Esophagus squamous epithelium (tissue), 4 donors: Measurements from ENCODE around the gene USP6.
"Not testable (repeated sequence)": the region's sequence is repeated elsewhere in the genome, so short reads cannot be mapped to it uniquely, and the experiment has no call there.

Source experiments
- POLR2A ChIP-seq, 4 donors: fragments of 450-650 bp; IDR thresholded peaks; one replicate each; pipeline ENCODE4 v1.6.1; 2017; ENCODE audit warnings: antibody characterized with exemption in 4 of 4, mild to moderate bottlenecking in 4 of 4, moderate library complexity in 3 of 4
- TF ChIP-seq, protein P1 (sequence below), 6 experiments: fragments of 450-650 bp in 4 of 6; fragments of 200-600 bp in 2 of 6; sonication (generic) in 2 of 6; IDR thresholded peaks; one replicate each; pipeline ENCODE4 v1.5.1; 2016 to 2019; ENCODE audit warnings: antibody characterized with exemption in 6 of 6, mild to moderate bottlenecking in 4 of 6, moderate library complexity in 4 of 6

DNA sequence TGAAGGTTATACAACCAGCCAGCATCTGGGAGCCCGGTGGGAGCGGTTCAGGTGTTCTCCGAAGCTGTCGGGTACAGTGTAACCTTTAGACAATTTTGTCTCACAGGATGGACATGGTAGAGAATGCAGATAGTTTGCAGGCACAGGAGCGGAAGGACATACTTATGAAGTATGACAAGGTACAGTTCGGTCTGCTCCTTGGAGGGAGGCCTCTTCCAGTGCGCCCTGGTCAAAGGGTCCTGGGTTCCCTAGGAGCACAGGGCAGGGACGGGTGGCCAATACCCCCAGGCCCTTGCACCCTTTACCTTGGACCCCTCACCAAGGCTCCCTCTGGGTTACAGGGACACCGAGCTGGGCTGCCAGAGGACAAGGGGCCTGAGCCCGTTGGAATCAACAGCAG lies 14.4 kb downstream of the USP6 start:
- TF ChIP-seq, protein P1, sequence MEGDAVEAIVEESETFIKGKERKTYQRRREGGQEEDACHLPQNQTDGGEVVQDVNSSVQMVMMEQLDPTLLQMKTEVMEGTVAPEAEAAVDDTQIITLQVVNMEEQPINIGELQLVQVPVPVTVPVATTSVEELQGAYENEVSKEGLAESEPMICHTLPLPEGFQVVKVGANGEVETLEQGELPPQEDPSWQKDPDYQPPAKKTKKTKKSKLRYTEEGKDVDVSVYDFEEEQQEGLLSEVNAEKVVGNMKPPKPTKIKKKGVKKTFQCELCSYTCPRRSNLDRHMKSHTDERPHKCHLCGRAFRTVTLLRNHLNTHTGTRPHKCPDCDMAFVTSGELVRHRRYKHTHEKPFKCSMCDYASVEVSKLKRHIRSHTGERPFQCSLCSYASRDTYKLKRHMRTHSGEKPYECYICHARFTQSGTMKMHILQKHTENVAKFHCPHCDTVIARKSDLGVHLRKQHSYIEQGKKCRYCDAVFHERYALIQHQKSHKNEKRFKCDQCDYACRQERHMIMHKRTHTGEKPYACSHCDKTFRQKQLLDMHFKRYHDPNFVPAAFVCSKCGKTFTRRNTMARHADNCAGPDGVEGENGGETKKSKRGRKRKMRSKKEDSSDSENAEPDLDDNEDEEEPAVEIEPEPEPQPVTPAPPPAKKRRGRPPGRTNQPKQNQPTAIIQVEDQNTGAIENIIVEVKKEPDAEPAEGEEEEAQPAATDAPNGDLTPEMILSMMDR (IDR thresholded peaks at IDR 0.05) = not testable (repeated sequence)
- not testable (repeated sequence) for TF ChIP-seq POLR2A (IDR thresholded peaks at IDR 0.05)
